ENCODE results near the gene SLC25A22. TPM values are rescaled to one million over a fixed set of nuclear protein-coding genes. Genes with fewer than 3 reads are reported as not detected.

SLC25A22 gene
- total RNA-seq, 4 donors from 2014 or later = 6.0 to 28.3 (median 9.7) TPM

- H3K36me3 ChIP-seq = no peaks in the 10 kb centered on the region
- H3K4me1 ChIP-seq = peaks cover 16 to 38% (median 28%) of the 10 kb centered on the region in 4 donors
- H3K4me3 ChIP-seq = no peak overlapping the region
- peaks cover 25% of the 10 kb centered on the region for H3K27me3 ChIP-seq
- WGBS, 2 donors (ENCODE audit: low coverage in 1 of 2) = 82% methylated on average over 10 of the region's 13 CpGs; no CpG with 5 or more reads in 1 of the 2 donors
- in situ Hi-C loops (cut with MboI; ENCODE audit: low pct_ligation_motif_present in 1 of 4, low pct_unique_long_range_greater_than_20kb in 1 of 4, low sequenced_read_pairs in 3 of 4) = no loop called here
- intact Hi-C loops (cut with DNase I; ENCODE audit: low total_unique reads) = no loop called here
- no peak for DNase-seq
- H3K9me3 ChIP-seq = no peaks in the 10 kb centered on the region
- no peak for TF ChIP-seq POLR2AphosphoS5 (IDR thresholded peaks at IDR 0.05)
- TF ChIP-seq POLR2A (IDR thresholded peaks at IDR 0.05) = no peak
- no peak for TF ChIP-seq EP300 (IDR thresholded peaks at IDR 0.05; ENCODE audit: low read depth)
- TF ChIP-seq CTCF (IDR thresholded peaks at IDR 0.05) = no peak
- no peak overlapping the region for H3K27ac ChIP-seq
Measured at GRCh38 chr11:792873-793272, 5.2 kb downstream of the SLC25A22 start.

- Histone ChIP-seq H3K36me3 (no peaks in the 10 kb centered on the region), H3K27me3 (peaks cover 25% of the 10 kb centered on the region), H3K4me3 (no peak overlapping the region), H3K9me3 (no peaks in the 10 kb centered on the region), H3K27ac (no peak overlapping the region), H3K4me1 (peaks cover 16 to 38% (median 28%) of the 10 kb centered on the region in 4 donors)
- DNase-seq = no peak
- intact Hi-C loops (cut with DNase I; ENCODE audit: low total_unique reads) (no loop called here), in situ Hi-C loops (cut with MboI; ENCODE audit: low pct_ligation_motif_present in 1 of 4, low pct_unique_long_range_greater_than_20kb in 1 of 4, low sequenced_read_pairs in 3 of 4) (no loop called here)
- TF ChIP-seq POLR2AphosphoS5 (IDR thresholded peaks at IDR 0.05) = no peak
- TF ChIP-seq EP300 (IDR thresholded peaks at IDR 0.05; ENCODE audit: low read depth) = no peak
- no peak for TF ChIP-seq POLR2A (IDR thresholded peaks at IDR 0.05)
- TF ChIP-seq CTCF (IDR thresholded peaks at IDR 0.05) = no peak
- WGBS, 2 donors (ENCODE audit: low coverage in 1 of 2) = 94% methylated on average over 15 of the region's 15 CpGs; no CpG with 5 or more reads in 1 of the 2 donors
Measured at GRCh38 chr11:792535-792821, 5.6 kb downstream of the SLC25A22 start.

- Histone ChIP-seq H3K4me3 (no peak overlapping the region), H3K27me3 (peaks cover 25% of the 10 kb centered on the region), H3K36me3 (no peaks in the 10 kb centered on the region), H3K27ac (no peak overlapping the region), H3K9me3 (no peaks in the 10 kb centered on the region), H3K4me1 (peaks cover 14 to 32% (median 24%) of the 10 kb centered on the region in 4 donors)
- no peak for DNase-seq
- TF ChIP-seq EP300 (IDR thresholded peaks at IDR 0.05; ENCODE audit: low read depth) (no peak), POLR2AphosphoS5 (IDR thresholded peaks at IDR 0.05) (no peak), POLR2A (IDR thresholded peaks at IDR 0.05) (no peak), CTCF (IDR thresholded peaks at IDR 0.05) (no peak)
- in situ Hi-C loops (cut with MboI; ENCODE audit: low pct_ligation_motif_present in 1 of 4, low pct_unique_long_range_greater_than_20kb in 1 of 4, low sequenced_read_pairs in 3 of 4) (no loop called here), intact Hi-C loops (cut with DNase I; ENCODE audit: low total_unique reads) (no loop called here)
- WGBS, 2 donors (ENCODE audit: low coverage in 1 of 2) = 91 to 93% methylated on average over 3 to 46 of the region's 49 CpGs
Measured at GRCh38 chr11:791658-792534, 6.2 kb downstream of the SLC25A22 start.

GRCh38 chr11:790721-791564 lies 7.1 kb downstream of the SLC25A22 start:
- no peak overlapping the region for H3K4me3 ChIP-seq
- no peak overlapping the region for H3K27ac ChIP-seq
- peaks cover 9 to 23% (median 17%) of the 10 kb centered on the region in 4 donors for H3K4me1 ChIP-seq
- no peak for TF ChIP-seq POLR2A (IDR thresholded peaks at IDR 0.05)
- TF ChIP-seq EP300 (IDR thresholded peaks at IDR 0.05; ENCODE audit: low read depth) = no peak
- TF ChIP-seq POLR2AphosphoS5 (IDR thresholded peaks at IDR 0.05) = no peak
- TF ChIP-seq CTCF (IDR thresholded peaks at IDR 0.05) = no peak
- intact Hi-C loops (cut with DNase I; ENCODE audit: low total_unique reads) = no loop called here
- 76% methylated on average over 18 of the region's 18 CpGs; no CpG with 5 or more reads in 1 of the 2 donors for WGBS, 2 donors (ENCODE audit: low coverage in 1 of 2)
- no peak for DNase-seq
- no peaks in the 10 kb centered on the region for H3K9me3 ChIP-seq
- peaks cover 25% of the 10 kb centered on the region for H3K27me3 ChIP-seq
- H3K36me3 ChIP-seq = no peaks in the 10 kb centered on the region
- in situ Hi-C loops (cut with MboI; ENCODE audit: low pct_ligation_motif_present in 1 of 4, low pct_unique_long_range_greater_than_20kb in 1 of 4, low sequenced_read_pairs in 3 of 4) = no loop called here
